IMR-90 (cell line): ENCODE data around the gene ADAMTS3. TPM values are rescaled to one million over a fixed set of nuclear protein-coding genes. Genes with fewer than 3 reads are reported as not detected.

Source experiments
- ATAC-seq: fragments of 200-7000 bp; cut with Tn5 transposase; 2 replicates; pipeline ENCODE4 v1.9.1; 2020; ENCODE audit warnings: low read depth, mild to moderate bottlenecking, moderate library complexity
- BruUV-seq: library from RNA; stranded (reverse); fragments of 400-500 nt; replicated peaks from 2 replicates; lab custom pipeline; 2021; lab: Mats Ljungman, UMichigan
- CTCF ChIA-PET: fragments of 300-600 bp; formaldehyde crosslinking; extraction: SDS; loops from one replicate; lab custom pipeline; 2021; ENCODE audit warnings: antibody characterized with exemption; lab: Yijun Ruan, JAX
- POLR2A ChIA-PET: fragments of 300-600 bp; sonication (Branson Sonifier 250); formaldehyde crosslinking; loops from one replicate; lab custom pipeline; 2022; ENCODE audit warnings: antibody characterized with exemption; ENCODE audit not compliant: unreplicated experiment; lab: Charles Lee
- DNase-seq: peaks from one replicate; pipeline ENCODE4 v3.0.0; 2013
- H2AFZ ChIP-seq: replicated peaks from 2 replicates; pipeline ENCODE3; 2013; ENCODE audit warnings: low read length, mild to moderate bottlenecking; ENCODE audit not compliant: poor library complexity
- H2AK5ac ChIP-seq: 2 replicates; pipeline ENCODE4 v1.6.1; 2013; ENCODE audit warnings: low read depth, low read length, inconsistent platforms
- H2AK9ac ChIP-seq: replicated peaks from 2 replicates; pipeline ENCODE3; 2013; ENCODE audit warnings: mild to moderate bottlenecking, low read depth, low read length, moderate library complexity; ENCODE audit not compliant: poor library complexity
- H2BK120ac ChIP-seq: 2 replicates; pipeline ENCODE4 v1.6.1; 2013; ENCODE audit warnings: low read depth, low read length, inconsistent platforms
- H2BK15ac ChIP-seq: 3 replicates; pipeline ENCODE4 v1.6.1; 2013; ENCODE audit warnings: low read depth, low read length, inconsistent platforms
- H2BK20ac ChIP-seq: 2 replicates; pipeline ENCODE4 v1.6.1; 2013; ENCODE audit warnings: low read depth, mild to moderate bottlenecking, inconsistent platforms, low read length, moderate library complexity
- H2BK5ac ChIP-seq: 2 replicates; pipeline ENCODE4 v1.6.1; 2013; ENCODE audit warnings: mild to moderate bottlenecking, low read depth, low read length, inconsistent platforms; ENCODE audit not compliant: poor library complexity, severe bottlenecking
- H3K14ac ChIP-seq: replicated peaks from 2 replicates; pipeline ENCODE4 v1.6.1; 2013; ENCODE audit warnings: low read depth, low read length, inconsistent platforms
- H3K18ac ChIP-seq: 2 replicates; pipeline ENCODE4 v1.6.1; 2013; ENCODE audit warnings: low read depth, low read length, control low read depth
- H3K23ac ChIP-seq: 2 replicates; pipeline ENCODE4 v1.6.1; 2013; ENCODE audit warnings: low read depth, low read length, inconsistent platforms
- H3K27ac ChIP-seq: 2 replicates; pipeline ENCODE4 v1.5.1; 2013; ENCODE audit warnings: mild to moderate bottlenecking, control low read depth, low read length; ENCODE audit not compliant: insufficient read depth
- H3K27me3 ChIP-seq: 2 replicates; pipeline ENCODE4 v1.6.1; 2013; ENCODE audit warnings: low read length; ENCODE audit not compliant: control insufficient read depth, insufficient read depth
- H3K36me3 ChIP-seq: 2 replicates; pipeline ENCODE4 v1.6.1; 2013; ENCODE audit warnings: low read length, mixed read lengths; ENCODE audit not compliant: control insufficient read depth, insufficient read depth
- H3K4ac ChIP-seq: 2 replicates; pipeline ENCODE4 v1.6.1; 2013; ENCODE audit warnings: low read depth, low read length, inconsistent platforms
- H3K4me1 ChIP-seq: 2 replicates; pipeline ENCODE4 v1.6.1; 2013; ENCODE audit warnings: low read length, mixed read lengths; ENCODE audit not compliant: control insufficient read depth, insufficient read depth
- H3K4me2 ChIP-seq: 2 replicates; pipeline ENCODE4 v1.6.1; 2013; ENCODE audit warnings: low read depth, mild to moderate bottlenecking, control low read depth, low read length, moderate library complexity
- H3K4me3 ChIP-seq: 2 replicates; pipeline ENCODE4 v1.5.1; 2013; ENCODE audit warnings: low read depth, mild to moderate bottlenecking, control low read depth, low read length, moderate library complexity; ENCODE audit not compliant: insufficient read depth
- H3K56ac ChIP-seq: 2 replicates; pipeline ENCODE4 v1.6.1; 2013; ENCODE audit warnings: low read length, inconsistent platforms; ENCODE audit not compliant: insufficient read depth; ENCODE audit errors: extremely low read depth
- H3K79me1 ChIP-seq, 2 experiments: 2 replicates each; pipeline ENCODE4 v1.6.1; 2013; ENCODE audit warnings: low read length in 2 of 2, inconsistent platforms in 1 of 2, low read depth in 1 of 2
- H3K9ac ChIP-seq: 2 replicates; pipeline ENCODE4 v1.6.1; 2013; ENCODE audit warnings: low read depth, low read length, control low read depth
- H3K9me1 ChIP-seq: 2 replicates; pipeline ENCODE4 v1.6.1; 2013; ENCODE audit warnings: low read length, inconsistent platforms; ENCODE audit not compliant: insufficient read depth
- H3K9me3 ChIP-seq: 2 replicates; pipeline ENCODE4 v1.6.1; 2013; ENCODE audit warnings: low read length; ENCODE audit not compliant: control insufficient read depth, insufficient read depth
- H4K20me1 ChIP-seq: 2 replicates; pipeline ENCODE4 v1.6.1; 2013; ENCODE audit warnings: low read length, inconsistent platforms; ENCODE audit not compliant: insufficient read depth
- H4K5ac ChIP-seq: 2 replicates; pipeline ENCODE4 v1.6.1; 2013; ENCODE audit warnings: mild to moderate bottlenecking, low read depth, low read length, control low read depth
- H4K8ac ChIP-seq, 2 experiments: 2 replicates each; pipeline ENCODE4 v1.6.1; 2013; ENCODE audit warnings: low read depth in 2 of 2, low read length in 2 of 2, control low read depth in 1 of 2, inconsistent platforms in 1 of 2
- H4K91ac ChIP-seq: 2 replicates; pipeline ENCODE4 v1.6.1; 2013; ENCODE audit warnings: low read depth, low read length, inconsistent platforms; ENCODE audit not compliant: insufficient read depth
- BHLHE40 ChIP-seq: fragments of 150-350 bp; IDR thresholded peaks from 2 replicates; pipeline ENCODE4 v1.6.1; 2016; ENCODE audit warnings: mild to moderate bottlenecking, low read depth, low read length
- CHD1 ChIP-seq: IDR thresholded peaks from 2 replicates; pipeline ENCODE4 v1.6.1; 2012; ENCODE audit warnings: low read depth, low read length, improper control_type of control experiment
- CTCF ChIP-seq: conservative IDR thresholded peaks from 2 replicates; pipeline ENCODE4 v1.5.1; 2012; ENCODE audit warnings: mild to moderate bottlenecking, low read depth, low read length, improper control_type of control experiment
- ELK1 ChIP-seq: fragments of 150-350 bp; IDR thresholded peaks from 2 replicates; pipeline ENCODE4 v1.6.1; 2016; ENCODE audit warnings: low read depth, mild to moderate bottlenecking, low read length, moderate library complexity, borderline replicate concordance
- MAFK ChIP-seq: IDR thresholded peaks from 2 replicates; pipeline ENCODE4 v1.6.1; 2012; ENCODE audit warnings: low read depth, low read length, improper control_type of control experiment
- MXI1 ChIP-seq: IDR thresholded peaks from 2 replicates; pipeline ENCODE4 v1.6.1; 2012; ENCODE audit warnings: low read depth, mild to moderate bottlenecking, low read length, moderate library complexity, borderline replicate concordance
- RAD21 ChIP-seq: IDR thresholded peaks from 2 replicates; pipeline ENCODE4 v1.6.1; 2012; ENCODE audit warnings: low read length, improper control_type of control experiment
- RFX5 ChIP-seq: IDR thresholded peaks from 2 replicates; pipeline ENCODE4 v1.8.0; 2012; ENCODE audit warnings: low read depth, mild to moderate bottlenecking, low read length, moderate library complexity
- USF2 ChIP-seq: fragments of 150-350 bp; IDR thresholded peaks from 2 replicates; pipeline ENCODE4 v1.6.1; 2017; ENCODE audit warnings: mild to moderate bottlenecking, antibody characterized with exemption, low read length, low read depth
- WGBS, 2 experiments: methylation state at CpG; one replicate each; pipeline versions ENCODE4 v1.1.5 to v1.1.7; 2013; ENCODE audit warnings: missing lambda C conversion rate in 2 of 2; ENCODE audit not compliant: insufficient read length in 1 of 2; ENCODE audit errors: extremely low coverage in 2 of 2; 5-methylcytosine and 5-hydroxymethylcytosine counted together
- dilution Hi-C: fragments of 300-500 bp; cut with HindIII; formaldehyde crosslinking; loops from one replicate; pipeline ENCODE4 v1.14.3; 2018; ENCODE audit warnings: low sequenced_read_pairs; ENCODE audit not compliant: unreplicated experiment
- in situ Hi-C: fragments of 300-500 bp; cut with MboI; formaldehyde crosslinking; loops from 3 replicates; pipeline ENCODE4 v1.14.3; 2019; ENCODE audit warnings: low sequenced_read_pairs, inconsistent platforms, mixed read lengths
- intact Hi-C: fragments of 100-400 bp; cut with micrococcal nuclease; formaldehyde crosslinking; loops from 2 replicates; pipeline ENCODE4 v1.10.0; 2022
- polyA plus RNA-seq, 3 experiments: library from polyadenylated mRNA; depleted of rRNA; stranded (reverse); fragments of >200 nt; gene quantifications; 2 replicates each; pipeline ENCODE4 v1.2.3, GENCODE V29; 2012; ENCODE audit warnings: low replicate concordance in 1 of 3
- total RNA-seq: library from RNA; depleted of rRNA; stranded (reverse); fragments of >200 nt; gene quantifications from 2 replicates; pipeline ENCODE4 v1.2.3, GENCODE V29; 2012

The ADAMTS3 gene
- total and polyA plus RNA-seq, 2 of the 4 experiments (the other 2 are of a cell fraction) = 0.68 to 2.9 TPM

GRCh38 chr4:72553540-72554337 lies 15.3 kb downstream of the ADAMTS3 start:
- H3K27me3 ChIP-seq = no peaks in the 10 kb centered on the region
- DNase-seq (no peak), ATAC-seq (no peak)
- H3K23ac ChIP-seq = no peak overlapping the region
- no peak overlapping the region for H2BK15ac ChIP-seq
- ChIA-PET POLR2A (no interaction called here), CTCF (interaction anchor here (0.6 to 1.5 kb wide), 2 partner anchors 14 kb away, joined by 4 read pairs; no protein-coding TSS in a partner anchor)
- no CpG with 5 or more reads among the region's 1 CpG for WGBS, 2 experiments
- no peak overlapping the region for H2AK5ac ChIP-seq
- no peak overlapping the region for H3K27ac ChIP-seq
- dilution Hi-C loops (no loop called here), in situ Hi-C loops (no loop called here), intact Hi-C loops (no loop called here)
- H2AK9ac ChIP-seq = no peak overlapping the region
- BruUV-seq = no TSS peak
- no peak overlapping the region for H4K5ac ChIP-seq
- no peak overlapping the region for H3K9ac ChIP-seq
- no peaks in the 10 kb centered on the region for H3K79me1 ChIP-seq
- no peak overlapping the region for H3K56ac ChIP-seq
- no peak overlapping the region for H3K4me3 ChIP-seq
- no peak overlapping the region for H3K14ac ChIP-seq
- H2AFZ ChIP-seq = no peak overlapping the region
- no peak overlapping the region for H4K91ac ChIP-seq
- no peak overlapping the region for H2BK20ac ChIP-seq
- H3K9me3 ChIP-seq = no peaks in the 10 kb centered on the region
- TF ChIP-seq ELK1 = no peak
- no peak for TF ChIP-seq CHD1
- TF ChIP-seq USF2 = no peak
- TF ChIP-seq BHLHE40 = no peak
- no peak for TF ChIP-seq CTCF
- TF ChIP-seq RAD21 = no peak
- no peak for TF ChIP-seq MAFK
- TF ChIP-seq RFX5 = no peak
- TF ChIP-seq MXI1 = no peak
- no peaks in the 10 kb centered on the region for H3K36me3 ChIP-seq
- H4K8ac ChIP-seq = no peak overlapping the region
- H3K4me1 ChIP-seq = no peaks in the 10 kb centered on the region
- no peak overlapping the region for H2BK120ac ChIP-seq
- H4K20me1 ChIP-seq = no peaks in the 10 kb centered on the region
- no peak overlapping the region for H2BK5ac ChIP-seq
- no peak overlapping the region for H3K4ac ChIP-seq
- H3K9me1 ChIP-seq = no peaks in the 10 kb centered on the region
- no peak overlapping the region for H3K4me2 ChIP-seq
- no peak overlapping the region for H3K18ac ChIP-seq
